ENCODE results near the gene FAM47B. TPM values are rescaled to one million over a fixed set of nuclear protein-coding genes. Genes with fewer than 3 reads are reported as not detected.

Gene FAM47B
- total RNA-seq, 1 donor from 2014 or later, result not detected

- no peaks in the 10 kb centered on the region for H3K36me3 ChIP-seq
- TF ChIP-seq CTCF (IDR thresholded peaks at IDR 0.05), result no peak
- DNase-seq (ENCODE audit: low spot score in 2 of 2), result no peak
- no peak overlapping the region for H3K27ac ChIP-seq
- no peaks in the 10 kb centered on the region for H3K4me1 ChIP-seq
- peaks cover 0 to under 1% of the 10 kb centered on the region in 2 donors for H3K9me3 ChIP-seq
- H3K27me3 ChIP-seq, result no peaks in the 10 kb centered on the region
- H3K4me3 ChIP-seq, result no peak overlapping the region
- intact Hi-C loops (cut with DNase I), result no loop called here
Measured at GRCh38 chrX:34987646-34988045, 45.0 kb downstream of the FAM47B start.
